HG03439 (cell line): ENCODE data around the gene CHST3.

ENCODE experiments used
- ATAC-seq: cut with Tn5 transposase; IDR thresholded peaks from one replicate; pipeline ENCODE4 v1.9.1; 2021; ENCODE audit warnings: mild to moderate bottlenecking, moderate library complexity; ENCODE audit not compliant: unreplicated experiment

Gene CHST3

GRCh38 chr10:72009051-72009424 lies 44.8 kb downstream of the CHST3 start:
- no peak for ATAC-seq

- no peak for ATAC-seq
Observed at GRCh38 chr10:72009425-72010081, 45.4 kb downstream of the CHST3 start.

- no peak for ATAC-seq
Observed at GRCh38 chr10:72010234-72010973, 46.2 kb downstream of the CHST3 start.

- ATAC-seq = no peak
Observed at GRCh38 chr10:72011016-72011415, 46.8 kb downstream of the CHST3 start.

- no peak for ATAC-seq
Observed at GRCh38 chr10:72011468-72011867, 47.3 kb downstream of the CHST3 start.

- no peak for ATAC-seq
Observed at GRCh38 chr10:72011976-72012512, 47.8 kb downstream of the CHST3 start.

GRCh38 chr10:72012796-72013195 lies 48.6 kb downstream of the CHST3 start:
- ATAC-seq = no peak

GRCh38 chr10:72013202-72013945 lies 49.2 kb downstream of the CHST3 start:
- ATAC-seq = no peak

- ATAC-seq = no peak
Observed at GRCh38 chr10:72014197-72014596, 50.0 kb downstream of the CHST3 start.

GRCh38 chr10:72014785-72015480 lies 50.7 kb downstream of the CHST3 start:
- no peak for ATAC-seq

- ATAC-seq = no peak
Observed at GRCh38 chr10:72015841-72016240, 51.6 kb downstream of the CHST3 start.

GRCh38 chr10:72016608-72017300 lies 52.6 kb downstream of the CHST3 start:
- ATAC-seq = no peak

- ATAC-seq = no peak
Observed at GRCh38 chr10:72019085-72019876, 55.1 kb downstream of the CHST3 start.

- ATAC-seq = no peak
Observed at GRCh38 chr10:72020914-72021809, 57.0 kb downstream of the CHST3 start.

GRCh38 chr10:72022228-72022627 lies 58.0 kb downstream of the CHST3 start:
- no peak for ATAC-seq

GRCh38 chr10:72024596-72024995 lies 60.4 kb downstream of the CHST3 start:
- ATAC-seq = no peak

GRCh38 chr10:72025400-72025799 lies 61.2 kb downstream of the CHST3 start:
- no peak for ATAC-seq

- ATAC-seq = no peak
Observed at GRCh38 chr10:72025832-72026231, 61.6 kb downstream of the CHST3 start.
